H1 (cell line): ENCODE measurements around the gene MIPEP. TPM values are rescaled to one million over a fixed set of nuclear protein-coding genes. Genes with fewer than 3 reads are reported as not detected.

Experiments
- CTCF ChIA-PET: fragments of 300-600 bp; sonication (Branson Sonifier 250); formaldehyde crosslinking; loops from one replicate; lab custom pipeline; 2021; ENCODE audit not compliant: partially characterized antibody; lab: Charles Lee
- POLR2A ChIA-PET: fragments of 300-600 bp; sonication (Branson Sonifier 250); formaldehyde crosslinking; loops from one replicate; lab custom pipeline; 2021; ENCODE audit warnings: inconsistent platforms; ENCODE audit not compliant: partially characterized antibody; lab: Charles Lee
- DNase-seq, 2 experiments: peaks; one replicate each; pipeline versions ENCODE4 v3.0.0 to v3.0.0-alpha.2; 2010 to 2022; ENCODE audit warnings: low spot score in 2 of 2, low read depth in 1 of 2, mixed read lengths in 1 of 2
- FAIRE-seq: peaks from 2 replicates; lab custom pipeline; 2011; peaks lifted over from hg19 to GRCh38; lab: Jason Lieb, UNC
- H2AFZ ChIP-seq: 2 replicates; pipeline ENCODE4 v1.8.1; 2012; ENCODE audit warnings: low read length, inconsistent platforms
- H2AK5ac ChIP-seq: 2 replicates; pipeline ENCODE4 v1.6.1; 2013; ENCODE audit warnings: low read depth, low read length
- H2BK120ac ChIP-seq: replicated peaks from 2 replicates; pipeline ENCODE3; 2013; ENCODE audit warnings: low read depth, low read length, inconsistent platforms
- H2BK12ac ChIP-seq: 2 replicates; pipeline ENCODE4 v1.6.1; 2013; ENCODE audit warnings: low read depth, low read length
- H2BK15ac ChIP-seq: 2 replicates; pipeline ENCODE4 v1.6.1; 2013; ENCODE audit warnings: low read length
- H2BK20ac ChIP-seq: 2 replicates; pipeline ENCODE4 v1.6.1; 2013; ENCODE audit warnings: low read length
- H2BK5ac ChIP-seq: 2 replicates; pipeline ENCODE4 v1.6.1; 2013; ENCODE audit warnings: low read depth, low read length
- H3K14ac ChIP-seq: 2 replicates; pipeline ENCODE4 v1.6.1; 2013; ENCODE audit warnings: inconsistent platforms; ENCODE audit not compliant: insufficient read length
- H3K18ac ChIP-seq: 2 replicates; pipeline ENCODE4 v1.6.1; 2013; ENCODE audit warnings: low read length; ENCODE audit errors: extremely low read depth
- H3K23ac ChIP-seq: 2 replicates; pipeline ENCODE4 v1.6.1; 2013; ENCODE audit warnings: inconsistent platforms; ENCODE audit not compliant: insufficient read length
- H3K23me2 ChIP-seq: 2 replicates; pipeline ENCODE4 v1.6.1; 2013; ENCODE audit warnings: low read depth, low read length
- H3K27ac ChIP-seq: 2 replicates; pipeline ENCODE4 v1.6.1; 2011; ENCODE audit warnings: low read depth, low read length, inconsistent platforms
- H3K27me3 ChIP-seq, 4 experiments: replicated peaks in 1 of 4; 1 replicate in 1 of 4; 2 replicates in 3 of 4; pipeline versions ENCODE4 v1.6.1 to v1.8.1; 2011 to 2013; ENCODE audit warnings: low read length in 3 of 4, mild to moderate bottlenecking in 3 of 4, inconsistent platforms in 2 of 4, mixed read lengths in 2 of 4, moderate library complexity in 1 of 4; ENCODE audit not compliant: control insufficient read depth in 3 of 4, insufficient read depth in 3 of 4; ENCODE audit errors: extremely low read depth in 1 of 4
- H3K36me3 ChIP-seq, 4 experiments: 2 replicates each; pipeline versions ENCODE4 v1.6.1 to v1.8.1; 2011 to 2013; ENCODE audit warnings: mild to moderate bottlenecking in 4 of 4, low read length in 3 of 4, moderate library complexity in 2 of 4, control low read depth in 1 of 4, inconsistent platforms in 1 of 4; ENCODE audit not compliant: insufficient read depth in 4 of 4, control insufficient read depth in 2 of 4
- H3K4ac ChIP-seq: replicated peaks from 2 replicates; pipeline ENCODE3; 2013; ENCODE audit warnings: low read length, low read depth, mixed read lengths, inconsistent platforms; ENCODE audit not compliant: insufficient read length
- H3K4me1 ChIP-seq, 4 experiments: replicated peaks in 1 of 4; 1 replicate in 1 of 4; 2 replicates in 3 of 4; pipeline versions ENCODE4 v1.6.1 to v1.8.1; 2011 to 2013; ENCODE audit warnings: low read length in 3 of 4, inconsistent platforms in 2 of 4, mixed read lengths in 1 of 4; ENCODE audit not compliant: insufficient read depth in 4 of 4, control insufficient read depth in 3 of 4
- H3K4me2 ChIP-seq, 2 experiments: 2 replicates each; pipeline versions ENCODE4 v1.6.1 to v1.8.1; 2011 to 2013; ENCODE audit warnings: low read depth in 2 of 2, low read length in 2 of 2, control low read depth in 1 of 2, inconsistent platforms in 1 of 2, mild to moderate bottlenecking in 1 of 2; ENCODE audit not compliant: insufficient read depth in 1 of 2
- H3K4me3 ChIP-seq, 4 experiments: fragments of 200-600, 300-600 bp in 1 of 4; sonication (generic), shearing (Covaris generic), sonication (Bioruptor Twin) in 1 of 4; 2 replicates each; pipeline versions ENCODE4 v1.5.1 to v1.8.1; 2011 to 2016; ENCODE audit warnings: low read length in 4 of 4, low read depth in 3 of 4, control low read depth in 2 of 4, inconsistent platforms in 2 of 4, mild to moderate bottlenecking in 2 of 4, mixed read lengths in 1 of 4, moderate library complexity in 1 of 4; ENCODE audit not compliant: insufficient read depth in 2 of 4; ENCODE audit errors: extremely low read depth in 1 of 4
- H3K56ac ChIP-seq: replicated peaks from 2 replicates; pipeline ENCODE3; 2013; ENCODE audit warnings: low read depth, mild to moderate bottlenecking, mixed read lengths, low read length, inconsistent platforms; ENCODE audit not compliant: insufficient read length
- H3K79me1 ChIP-seq: 2 replicates; pipeline ENCODE4 v1.6.1; 2013; ENCODE audit warnings: low read depth, low read length, control low read depth
- H3K79me2 ChIP-seq, 2 experiments: 2 replicates each; pipeline versions ENCODE4 v1.6.1 to v1.8.1; 2012 to 2013; ENCODE audit warnings: low read length in 2 of 2, mild to moderate bottlenecking in 2 of 2, inconsistent platforms in 1 of 2; ENCODE audit not compliant: insufficient read depth in 2 of 2, control insufficient read depth in 1 of 2
- H3K9ac ChIP-seq, 4 experiments: replicated peaks in 1 of 4; 1 replicate in 1 of 4; 2 replicates in 3 of 4; pipeline versions ENCODE4 v1.6.1 to v1.8.1; 2011 to 2013; ENCODE audit warnings: low read depth in 3 of 4, low read length in 3 of 4, control low read depth in 2 of 4, mild to moderate bottlenecking in 2 of 4, moderate library complexity in 2 of 4, inconsistent platforms in 1 of 4; ENCODE audit errors: extremely low read depth in 1 of 4
- H3K9me3 ChIP-seq, 2 experiments: 2 replicates each; pipeline versions ENCODE4 v1.6.1 to v1.8.1; 2012 to 2013; ENCODE audit warnings: mild to moderate bottlenecking in 2 of 2, moderate library complexity in 2 of 2, control low read depth in 1 of 2, inconsistent platforms in 1 of 2, low read depth in 1 of 2, low read length in 1 of 2, mixed read lengths in 1 of 2; ENCODE audit not compliant: insufficient read depth in 2 of 2
- H4K20me1 ChIP-seq, 2 experiments: replicated peaks in 1 of 2; 2 replicates each; pipeline versions ENCODE3 to v1.8.1; 2011 to 2013; ENCODE audit warnings: inconsistent platforms in 2 of 2, low read length in 2 of 2, mild to moderate bottlenecking in 1 of 2; ENCODE audit not compliant: insufficient read depth in 2 of 2, control insufficient read depth in 1 of 2
- H4K5ac ChIP-seq: 2 replicates; pipeline ENCODE4 v1.6.1; 2013; ENCODE audit warnings: low read length, low read depth, mixed read lengths, inconsistent platforms; ENCODE audit not compliant: insufficient read length
- H4K8ac ChIP-seq: 2 replicates; pipeline ENCODE4 v1.8.0; 2013; ENCODE audit warnings: mild to moderate bottlenecking, moderate library complexity, low read length, inconsistent platforms; ENCODE audit not compliant: insufficient read depth; ENCODE audit errors: extremely low read depth
- H4K91ac ChIP-seq: replicated peaks from 2 replicates; pipeline ENCODE3; 2013; ENCODE audit warnings: low read length, mixed read lengths, inconsistent platforms; ENCODE audit not compliant: insufficient read length
- ASH2L ChIP-seq: fragments of 200-600, 300-600 bp; sonication (generic); IDR thresholded peaks from one replicate; pipeline ENCODE4 v1.7.1; 2017; ENCODE audit warnings: low read length
- BRCA1 ChIP-seq: IDR thresholded peaks from 2 replicates; pipeline ENCODE4 v1.6.1; 2012; ENCODE audit warnings: low read depth, low read length, improper control_type of control experiment
- KDM1A ChIP-seq: fragments of 200-600, 300-600 bp; sonication (generic); IDR thresholded peaks from 2 replicates; pipeline ENCODE4 v1.7.1; 2016; ENCODE audit warnings: mild to moderate bottlenecking, low read length, borderline replicate concordance
- KDM4A ChIP-seq: IDR thresholded peaks from one replicate; pipeline ENCODE4 v1.7.1; 2012; ENCODE audit warnings: low read depth, mild to moderate bottlenecking, moderate library complexity, low read length, inconsistent platforms; ENCODE audit not compliant: severe bottlenecking
- NANOG ChIP-seq: IDR thresholded peaks from 2 replicates; pipeline ENCODE4 v1.6.1; 2011; ENCODE audit warnings: low read length, low read depth, mild to moderate bottlenecking, inconsistent platforms; ENCODE audit not compliant: insufficient read depth, poor library complexity, severe bottlenecking
- PHF8 ChIP-seq: fragments of 200-600 bp; sonication (generic); conservative IDR thresholded peaks from 2 replicates; pipeline ENCODE4 v1.7.1; 2012; ENCODE audit warnings: low read depth, mild to moderate bottlenecking, inconsistent platforms, low read length, moderate library complexity
- RAD21 ChIP-seq, 2 experiments: IDR thresholded peaks in 1 of 2; conservative IDR thresholded peaks in 1 of 2; 2 replicates each; pipeline ENCODE4 v1.6.1; 2011; ENCODE audit warnings: low read depth in 2 of 2, low read length in 2 of 2, improper control_type of control experiment in 1 of 2, inconsistent platforms in 1 of 2, mild to moderate bottlenecking in 1 of 2, moderate library complexity in 1 of 2
- SIN3A ChIP-seq, 2 experiments: IDR thresholded peaks in 1 of 2; conservative IDR thresholded peaks in 1 of 2; 2 replicates each; pipeline ENCODE4 v1.6.1; 2011 to 2012; ENCODE audit warnings: low read length in 2 of 2, improper control_type of control experiment in 1 of 2, low read depth in 1 of 2, mild to moderate bottlenecking in 1 of 2
- TCF12 ChIP-seq: IDR thresholded peaks from 2 replicates; pipeline ENCODE4 v1.6.1; 2011; ENCODE audit warnings: low read depth, mild to moderate bottlenecking, low read length
- YY1 ChIP-seq: IDR thresholded peaks from 2 replicates; pipeline ENCODE4 v1.6.1; 2011; ENCODE audit warnings: low read depth, mild to moderate bottlenecking, low read length
- WGBS, 2 experiments: shearing (Covaris generic) in 1 of 2; methylation state at CpG; one replicate each; pipeline versions ENCODE4 v1.1.6 to v1.1.7; 2013 to 2015; ENCODE audit warnings: low lambda C conversion rate in 2 of 2, mixed read lengths in 2 of 2, inconsistent platforms in 1 of 2, low coverage in 1 of 2, missing lambda C conversion rate in 1 of 2; ENCODE audit not compliant: insufficient replicate concordance in 2 of 2, insufficient coverage in 1 of 2, insufficient read length in 1 of 2; ENCODE audit errors: extremely low coverage in 1 of 2, missing lambda C conversion rate in 1 of 2; 5-methylcytosine and 5-hydroxymethylcytosine counted together
- polyA plus RNA-seq, 7 experiments: library from polyadenylated mRNA; depleted of rRNA in 3 of 7; stranded (reverse) in 5 of 7; unstranded in 2 of 7; fragments of >200 nt in 5 of 7; fragments of 200-250 nt in 2 of 7; gene quantifications; 1 replicate in 5 of 7; 2 replicates in 1 of 7; 4 replicates in 1 of 7; pipeline versions ENCODE4 v1.2.1 to v1.2.3, GENCODE V29; 2011 to 2013; ENCODE audit warnings: missing spikeins in 2 of 7, mixed read lengths in 2 of 7
- total RNA-seq: library from RNA; stranded (reverse); fragmentation: NEBNext Ultra II Directional; extraction: Animal tissue kit (Norgen Biotek cat#: 25700); gene quantifications from 2 replicates; pipeline ENCODE4 v1.2.1, GENCODE V29; 2021
- TF ChIP-seq, protein P1 (sequence below): IDR thresholded peaks from 2 replicates; pipeline ENCODE4 v1.6.1; 2012; ENCODE audit warnings: low read length, inconsistent platforms

Gene MIPEP
- total and polyA plus RNA-seq, 2 of the 8 experiments (the other 6 are each of a cell fraction or from before 2014, with no cell fraction given) = 24.0 to 24.2 TPM

- Histone ChIP-seq H2AK5ac (no peak overlapping the region), H2BK12ac (no peak overlapping the region), H2BK20ac (no peak overlapping the region), H3K4me2 (no peak overlapping the region), H4K8ac (no peak overlapping the region), H3K18ac (no peak overlapping the region), H2AFZ (no peak overlapping the region), H3K23ac (no peak overlapping the region), H3K23me2 (no peaks in the 10 kb centered on the region), H3K4me1 (0 out of 7 replicates have a peak, but pooled peaks cover 0 to 3% (median 0%) of the 10 kb centered on the region in 4 experiments), H3K9me3 (peaks cover 19 to 20% of the 10 kb centered on the region in 2 experiments), H3K9ac (no peak overlapping the region), H2BK5ac (no peak overlapping the region), H2BK120ac (no peak overlapping the region), H3K4me3 (no peak overlapping the region), H3K27ac (no peak overlapping the region), H3K14ac (no peak overlapping the region), H4K91ac (no peak overlapping the region), H3K36me3 (peaks cover 0 to 5% (median 0%) of the 10 kb centered on the region in 4 experiments; a peak in 1 of 8 replicates), H3K27me3 (no peaks in the 10 kb centered on the region), H4K20me1 (no peaks in the 10 kb centered on the region), H3K79me1 (no peaks in the 10 kb centered on the region), H3K4ac (no peak overlapping the region), H3K79me2 (no peaks in the 10 kb centered on the region), H2BK15ac (no peak overlapping the region), H4K5ac (no peak overlapping the region), H3K56ac (no peak overlapping the region)
- FAIRE-seq (no peak), DNase-seq (no peak)
- no peak for TF ChIP-seq ASH2L
- no peak for TF ChIP-seq NANOG
- no peak for TF ChIP-seq KDM4A
- TF ChIP-seq RAD21 (IDR thresholded peaks at IDR 0.05 in 1 of 2, conservative IDR thresholded peaks at IDR 0.05 in 1 of 2; ENCODE audit: low read depth in 2 of 2, low read length in 2 of 2) = no peak
- TF ChIP-seq PHF8 = no peak
- TF ChIP-seq YY1 = no peak
- no peak for TF ChIP-seq SIN3A (conservative IDR thresholded peaks at IDR 0.05 in 1 of 2, IDR thresholded peaks at IDR 0.05 in 1 of 2; ENCODE audit: low read depth in 1 of 2, low read length in 2 of 2)
- TF ChIP-seq BRCA1 = no peak
- TF ChIP-seq, protein P1, sequence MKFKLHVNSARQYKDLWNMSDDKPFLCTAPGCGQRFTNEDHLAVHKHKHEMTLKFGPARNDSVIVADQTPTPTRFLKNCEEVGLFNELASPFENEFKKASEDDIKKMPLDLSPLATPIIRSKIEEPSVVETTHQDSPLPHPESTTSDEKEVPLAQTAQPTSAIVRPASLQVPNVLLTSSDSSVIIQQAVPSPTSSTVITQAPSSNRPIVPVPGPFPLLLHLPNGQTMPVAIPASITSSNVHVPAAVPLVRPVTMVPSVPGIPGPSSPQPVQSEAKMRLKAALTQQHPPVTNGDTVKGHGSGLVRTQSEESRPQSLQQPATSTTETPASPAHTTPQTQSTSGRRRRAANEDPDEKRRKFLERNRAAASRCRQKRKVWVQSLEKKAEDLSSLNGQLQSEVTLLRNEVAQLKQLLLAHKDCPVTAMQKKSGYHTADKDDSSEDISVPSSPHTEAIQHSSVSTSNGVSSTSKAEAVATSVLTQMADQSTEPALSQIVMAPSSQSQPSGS = no peak
- no peak for TF ChIP-seq KDM1A
- TF ChIP-seq TCF12 = no peak
- 83% methylated on average over 4 of the region's 4 CpGs; no CpG with 5 or more reads in 1 of the 2 experiments for WGBS, 2 experiments
- ChIA-PET POLR2A (no interaction called here), CTCF (interaction anchor here (0.6 to 0.8 kb wide), 2 partner anchors 16 to 104 kb away, joined by 3 read pairs; no protein-coding TSS in a partner anchor)
Observed at GRCh38 chr13:23683084-23683483, 206.1 kb downstream of the MIPEP start.
